ENCODE results near the gene SH2D2A. TPM values are rescaled to one million over a fixed set of nuclear protein-coding genes. Genes with fewer than 3 reads are reported as not detected.
A peak's percentile ranks its signal among the peaks of the same experiment; 100 is the strongest.

Gene SH2D2A
- total and polyA plus RNA-seq, 4 donors = 0.33 to 0.53 (median 0.51) TPM; not detected in 1

- Histone ChIP-seq H3K4me1 (ENCODE audit: control insufficient read depth, insufficient read depth, low read length) (peaks cover 27% of the 10 kb centered on the region), H3K9me3 (ENCODE audit: control insufficient read depth, insufficient read depth, low read length) (no peaks in the 10 kb centered on the region), H3K36me3 (ENCODE audit: control insufficient read depth, insufficient read depth, low read length) (peaks cover 22% of the 10 kb centered on the region), H3K27me3 (ENCODE audit: control insufficient read depth, insufficient read depth, low read length) (peaks cover 2% of the 10 kb centered on the region), H3K27ac (ENCODE audit: low read depth, low read length) (peak overlapping the region; percentile 48), H3K4me3 (ENCODE audit: low read depth, low read length) (no peak overlapping the region)
- WGBS (ENCODE audit: insufficient coverage) = 84% methylated on average over 5 of the region's 7 CpGs
- no peak for DNase-seq (ENCODE audit: low read depth in 4 of 6, low spot score in 6 of 6)
These were observed 9.9 kb downstream of the SH2D2A start for GRCh38 chr1:156806512-156807440.

GRCh38 chr1:156805766-156806511 is 10.7 kb downstream of the SH2D2A start:
- Histone ChIP-seq H3K27me3 (ENCODE audit: control insufficient read depth, insufficient read depth, low read length) (no peaks in the 10 kb centered on the region), H3K4me3 (ENCODE audit: low read depth, low read length) (no peak overlapping the region), H3K9me3 (ENCODE audit: control insufficient read depth, insufficient read depth, low read length) (no peaks in the 10 kb centered on the region), H3K27ac (ENCODE audit: low read depth, low read length) (peak overlapping the region; percentile 48), H3K36me3 (ENCODE audit: control insufficient read depth, insufficient read depth, low read length) (peaks cover 30% of the 10 kb centered on the region), H3K4me1 (ENCODE audit: control insufficient read depth, insufficient read depth, low read length) (peaks cover 27% of the 10 kb centered on the region)
- no CpG with 5 or more reads among the region's 3 CpGs for WGBS (ENCODE audit: insufficient coverage)
- DNase-seq (ENCODE audit: low read depth in 4 of 6, low spot score in 6 of 6) = peak in 2 of 6 donors; percentile 36 to 71

GRCh38 chr1:156804572-156805243 is 11.9 kb downstream of the SH2D2A start:
- Histone ChIP-seq H3K36me3 (ENCODE audit: control insufficient read depth, insufficient read depth, low read length) (peaks cover 38% of the 10 kb centered on the region), H3K27me3 (ENCODE audit: control insufficient read depth, insufficient read depth, low read length) (no peaks in the 10 kb centered on the region), H3K9me3 (ENCODE audit: control insufficient read depth, insufficient read depth, low read length) (no peaks in the 10 kb centered on the region), H3K4me3 (ENCODE audit: low read depth, low read length) (no peak overlapping the region), H3K27ac (ENCODE audit: low read depth, low read length) (no peak overlapping the region), H3K4me1 (ENCODE audit: control insufficient read depth, insufficient read depth, low read length) (peaks cover 27% of the 10 kb centered on the region)
- DNase-seq (ENCODE audit: low read depth in 4 of 6, low spot score in 6 of 6) = peak in 1 of 6 donors; percentile 44
- WGBS (ENCODE audit: insufficient coverage) = 54% methylated on average over 5 of the region's 6 CpGs

GRCh38 chr1:156804026-156804425 is 12.6 kb downstream of the SH2D2A start:
- peaks cover 38% of the 10 kb centered on the region for H3K36me3 ChIP-seq (ENCODE audit: control insufficient read depth, insufficient read depth, low read length)
- 86% methylated on average over 3 of the region's 3 CpGs for WGBS (ENCODE audit: insufficient coverage)
- no peak for DNase-seq (ENCODE audit: low read depth in 4 of 6, low spot score in 6 of 6)
- no peaks in the 10 kb centered on the region for H3K27me3 ChIP-seq (ENCODE audit: control insufficient read depth, insufficient read depth, low read length)
- H3K4me1 ChIP-seq (ENCODE audit: control insufficient read depth, insufficient read depth, low read length) = peaks cover 27% of the 10 kb centered on the region
- H3K4me3 ChIP-seq (ENCODE audit: low read depth, low read length) = no peak overlapping the region
- no peak overlapping the region for H3K27ac ChIP-seq (ENCODE audit: low read depth, low read length)
- no peaks in the 10 kb centered on the region for H3K9me3 ChIP-seq (ENCODE audit: control insufficient read depth, insufficient read depth, low read length)

- H3K9me3 ChIP-seq (ENCODE audit: control insufficient read depth, insufficient read depth, low read length) = no peaks in the 10 kb centered on the region
- peaks cover 27% of the 10 kb centered on the region for H3K4me1 ChIP-seq (ENCODE audit: control insufficient read depth, insufficient read depth, low read length)
- H3K27ac ChIP-seq (ENCODE audit: low read depth, low read length) = no peak overlapping the region
- H3K4me3 ChIP-seq (ENCODE audit: low read depth, low read length) = no peak overlapping the region
- no peak for DNase-seq (ENCODE audit: low read depth in 4 of 6, low spot score in 6 of 6)
- peaks cover 39% of the 10 kb centered on the region for H3K36me3 ChIP-seq (ENCODE audit: control insufficient read depth, insufficient read depth, low read length)
- 94% methylated on average over 8 of the region's 13 CpGs for WGBS (ENCODE audit: insufficient coverage)
- H3K27me3 ChIP-seq (ENCODE audit: control insufficient read depth, insufficient read depth, low read length) = no peaks in the 10 kb centered on the region
These were observed 13.4 kb downstream of the SH2D2A start for GRCh38 chr1:156803086-156803851.

- Histone ChIP-seq H3K4me3 (ENCODE audit: low read depth, low read length) (no peak overlapping the region), H3K27ac (ENCODE audit: low read depth, low read length) (no peak overlapping the region), H3K27me3 (ENCODE audit: control insufficient read depth, insufficient read depth, low read length) (no peaks in the 10 kb centered on the region), H3K4me1 (ENCODE audit: control insufficient read depth, insufficient read depth, low read length) (peaks cover 27% of the 10 kb centered on the region), H3K9me3 (ENCODE audit: control insufficient read depth, insufficient read depth, low read length) (no peaks in the 10 kb centered on the region), H3K36me3 (ENCODE audit: control insufficient read depth, insufficient read depth, low read length) (peaks cover 44% of the 10 kb centered on the region)
- WGBS (ENCODE audit: insufficient coverage) = 87% methylated on average over 7 of the region's 8 CpGs
- no peak for DNase-seq (ENCODE audit: low read depth in 4 of 6, low spot score in 6 of 6)
These were observed 14.2 kb downstream of the SH2D2A start for GRCh38 chr1:156802421-156802935.

- H3K4me3 ChIP-seq (ENCODE audit: low read depth, low read length) = no peak overlapping the region
- H3K27ac ChIP-seq (ENCODE audit: low read depth, low read length) = no peak overlapping the region
- WGBS (ENCODE audit: insufficient coverage) = 74% methylated on average over 4 of the region's 7 CpGs
- DNase-seq (ENCODE audit: low read depth in 4 of 6, low spot score in 6 of 6) = peak in 1 of 6 donors; percentile 22
- H3K9me3 ChIP-seq (ENCODE audit: control insufficient read depth, insufficient read depth, low read length) = no peaks in the 10 kb centered on the region
- H3K36me3 ChIP-seq (ENCODE audit: control insufficient read depth, insufficient read depth, low read length) = peaks cover 47% of the 10 kb centered on the region
- H3K4me1 ChIP-seq (ENCODE audit: control insufficient read depth, insufficient read depth, low read length) = peaks cover 27% of the 10 kb centered on the region
- H3K27me3 ChIP-seq (ENCODE audit: control insufficient read depth, insufficient read depth, low read length) = no peaks in the 10 kb centered on the region
These were observed 15.1 kb downstream of the SH2D2A start for GRCh38 chr1:156801409-156802121.

- DNase-seq (ENCODE audit: low read depth in 4 of 6, low spot score in 6 of 6) = peak in 4 of 6 donors; percentile 32 to 91 (median 70)
- Histone ChIP-seq H3K36me3 (ENCODE audit: control insufficient read depth, insufficient read depth, low read length) (peaks cover 63% of the 10 kb centered on the region), H3K4me3 (ENCODE audit: low read depth, low read length) (no peak overlapping the region), H3K4me1 (ENCODE audit: control insufficient read depth, insufficient read depth, low read length) (no peaks in the 10 kb centered on the region), H3K27ac (ENCODE audit: low read depth, low read length) (no peak overlapping the region), H3K27me3 (ENCODE audit: control insufficient read depth, insufficient read depth, low read length) (no peaks in the 10 kb centered on the region), H3K9me3 (ENCODE audit: control insufficient read depth, insufficient read depth, low read length) (no peaks in the 10 kb centered on the region)
- WGBS (ENCODE audit: insufficient coverage) = 0% methylated on average over 1 of the region's 4 CpGs
These were observed 19.3 kb downstream of the SH2D2A start for GRCh38 chr1:156797212-156797871.
